Activated T-helper 1 cell treated with anti-CD3 and anti-CD28 coated beads, Interleukin-12 subunit alpha, Interleukin-12 subunit beta, Interleukin-2, Interleukin-4 antibody, amounts not matched to agents 30 ng/mL and 10 ng/mL and 1 ng/mL, durations not matched to agents 14 hours and 24 hours and 36 hours (primary cell): ENCODE data around the gene SLC35B2. TPM values are rescaled to one million over a fixed set of nuclear protein-coding genes. Genes with fewer than 3 reads are reported as not detected.
"Not testable (repeated sequence)": the region's sequence is repeated elsewhere in the genome, so short reads cannot be mapped to it uniquely, and the experiment has no call there.

Source experiments
- DNase-seq: peaks from one replicate; pipeline ENCODE4 v3.0.0; 2021; ENCODE audit warnings: low spot score
- H3K27ac Mint-ChIP-seq: one replicate; pipeline ENCODE4 v1.8.0; 2021; ENCODE audit warnings: mild to moderate bottlenecking, mixed read lengths
- H3K27me3 Mint-ChIP-seq: one replicate; pipeline ENCODE4 v1.8.0; 2022; ENCODE audit warnings: mild to moderate bottlenecking, moderate library complexity, mixed read lengths; ENCODE audit not compliant: insufficient read depth
- H3K36me3 Mint-ChIP-seq: one replicate; pipeline ENCODE4 v1.8.0; 2021; ENCODE audit warnings: low read depth, mixed read lengths
- H3K4me1 Mint-ChIP-seq: one replicate; pipeline ENCODE4 v1.8.0; 2021; ENCODE audit warnings: low read depth, mixed read lengths
- H3K4me3 Mint-ChIP-seq: one replicate; pipeline ENCODE4 v1.8.0; 2021; ENCODE audit warnings: mild to moderate bottlenecking, moderate library complexity, mixed read lengths
- H3K9me3 Mint-ChIP-seq: one replicate; pipeline ENCODE4 v1.8.0; 2021; ENCODE audit warnings: mixed read lengths
- intact Hi-C: fragments of 100-400 bp; cut with micrococcal nuclease; formaldehyde crosslinking; loops from one replicate; pipeline ENCODE4 v1.15.1; 2024
- total RNA-seq: library from RNA; stranded (reverse); gene quantifications from 2 replicates; pipeline ENCODE4 v1.2.3, GENCODE V29; 2022

Gene SLC35B2
- total RNA-seq, 1 donor from 2014 or later: 29.2 TPM

DNA sequence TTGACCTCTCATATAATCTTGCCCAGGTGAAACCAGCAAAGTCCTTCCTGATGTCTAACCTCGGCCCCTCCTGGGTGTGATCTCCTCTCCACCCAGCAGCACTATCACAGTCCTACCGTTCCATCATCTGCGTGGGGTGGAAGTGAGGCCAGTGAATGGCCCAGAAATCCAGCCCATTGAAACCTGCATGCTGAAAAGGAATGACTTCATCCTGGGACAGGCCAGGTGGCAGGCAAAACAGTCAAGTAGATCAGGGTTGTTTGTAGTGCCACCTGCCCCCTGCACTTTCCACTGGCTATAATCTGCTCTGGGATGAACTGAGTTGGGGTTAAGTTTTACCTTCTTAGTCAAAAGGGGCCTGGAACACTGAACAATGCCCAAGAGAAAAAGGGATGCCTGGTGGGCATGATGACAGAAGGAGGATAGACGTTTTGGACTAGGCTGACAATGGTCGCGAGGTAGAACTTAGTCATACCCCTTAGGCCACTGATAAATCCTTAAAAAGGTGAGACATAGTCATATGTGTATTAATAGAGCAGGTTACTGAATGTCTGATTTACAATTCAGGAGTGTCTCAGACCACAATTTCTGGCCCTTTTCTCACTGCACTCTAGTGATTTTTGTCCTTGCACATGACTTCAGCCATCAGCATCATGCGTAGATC lies 18.5 kb downstream of the SLC35B2 start:
- peaks cover 4% of the 10 kb centered on the region for H3K27me3 Mint-ChIP-seq
- H3K27ac Mint-ChIP-seq: peak overlapping the region; percentile 86
- peaks cover 13% of the 10 kb centered on the region for H3K4me1 Mint-ChIP-seq
- no peaks in the 10 kb centered on the region for H3K9me3 Mint-ChIP-seq
- H3K36me3 Mint-ChIP-seq: peaks cover 3% of the 10 kb centered on the region
- intact Hi-C loops: loop anchor here (1.0 to 2.0 kb wide), 4 partner anchors 7 to 112 kb away; partner anchors contain the start of genes MRPL14, NFKBIE and TMEM63B
- peak overlapping the region; percentile 82 for H3K4me3 Mint-ChIP-seq
- DNase-seq: no peak

DNA sequence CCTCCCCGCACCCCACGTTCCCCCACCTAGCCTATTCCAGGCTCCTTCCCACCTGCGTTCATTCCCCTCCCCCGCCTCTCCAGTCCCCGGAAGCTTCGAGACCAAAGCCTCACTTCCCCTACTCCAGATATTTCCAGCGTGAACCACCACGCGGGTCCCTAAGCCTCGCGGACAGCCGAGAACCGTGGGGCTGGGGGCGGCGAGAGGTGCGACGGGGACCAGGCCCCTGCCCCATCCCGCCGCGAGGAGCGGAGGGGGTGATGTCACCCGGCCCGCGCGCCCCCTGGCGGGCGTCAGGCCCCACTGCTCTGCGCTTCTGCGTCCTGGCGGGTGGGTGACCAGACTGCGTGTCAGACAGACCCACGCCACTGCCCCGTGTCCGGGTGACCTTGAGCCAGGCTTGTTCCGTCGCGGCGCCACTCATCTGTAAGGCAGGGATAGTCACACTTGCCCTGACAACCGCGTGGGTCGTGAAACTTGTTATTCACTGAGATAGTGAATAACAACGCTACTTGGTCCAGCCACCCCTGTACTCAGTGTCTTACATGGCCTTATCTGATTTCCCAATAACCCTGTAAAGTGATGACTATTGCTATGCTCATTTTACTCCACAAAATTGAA lies 19.4 kb downstream of the SLC35B2 start:
- DNase-seq: peak; percentile 79
- peak overlapping the region; percentile 82 for H3K4me3 Mint-ChIP-seq
- H3K9me3 Mint-ChIP-seq: no peaks in the 10 kb centered on the region
- no peaks in the 10 kb centered on the region for H3K27me3 Mint-ChIP-seq
- peaks cover 13% of the 10 kb centered on the region for H3K4me1 Mint-ChIP-seq
- peak overlapping the region; percentile 86 for H3K27ac Mint-ChIP-seq
- H3K36me3 Mint-ChIP-seq: peaks cover 8% of the 10 kb centered on the region
- intact Hi-C loops: loop anchor here (1.0 to 2.0 kb wide), 5 partner anchors 8 to 111 kb away; partner anchors contain the start of genes MRPL14, NFKBIE, SLC29A1 and TMEM63B

DNA sequence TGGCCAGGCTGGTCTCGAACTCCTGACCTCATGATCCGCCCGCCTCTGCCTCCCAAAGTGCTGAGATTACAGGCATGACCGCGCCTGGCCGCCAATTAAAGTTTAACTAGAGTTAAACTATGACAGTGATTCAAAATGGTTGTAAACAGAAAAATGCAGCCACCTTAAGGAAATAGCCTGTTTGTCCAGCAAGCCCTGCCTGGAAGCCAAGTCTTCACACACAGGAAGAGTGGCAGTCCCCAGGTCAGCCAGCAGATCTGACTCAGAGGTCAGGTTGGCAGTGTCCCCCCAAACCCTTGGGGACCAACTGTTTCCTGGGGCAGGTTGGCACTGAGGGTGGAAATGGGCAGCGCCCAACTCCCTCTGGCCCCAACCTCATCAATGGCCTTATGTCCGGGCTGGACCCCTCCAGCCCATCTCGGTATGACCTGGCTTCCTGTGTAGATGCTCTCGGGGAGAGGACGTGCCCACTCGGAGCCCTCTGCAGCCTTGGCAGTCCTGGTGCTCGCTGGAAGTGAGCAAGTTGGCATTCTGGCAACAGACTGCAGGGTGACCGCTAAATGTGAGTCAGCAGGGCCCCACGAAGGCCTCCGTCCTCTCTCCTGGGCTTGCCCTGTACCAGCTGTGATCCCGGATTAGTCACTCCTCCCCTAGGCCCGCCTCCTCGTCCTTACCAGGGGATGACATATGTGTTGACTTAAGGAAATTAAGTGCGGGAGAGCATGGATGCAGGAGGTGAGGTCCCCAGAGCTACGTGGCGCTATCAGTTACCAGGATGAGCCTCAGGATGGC lies 20.1 kb downstream of the SLC35B2 start:
- H3K4me1 Mint-ChIP-seq: peaks cover 13% of the 10 kb centered on the region
- intact Hi-C loops: loop anchor here (1.0 kb wide), 1 partner anchor 14 kb away; the partner anchor contains the start of gene SLC29A1
- no peaks in the 10 kb centered on the region for H3K27me3 Mint-ChIP-seq

DNA sequence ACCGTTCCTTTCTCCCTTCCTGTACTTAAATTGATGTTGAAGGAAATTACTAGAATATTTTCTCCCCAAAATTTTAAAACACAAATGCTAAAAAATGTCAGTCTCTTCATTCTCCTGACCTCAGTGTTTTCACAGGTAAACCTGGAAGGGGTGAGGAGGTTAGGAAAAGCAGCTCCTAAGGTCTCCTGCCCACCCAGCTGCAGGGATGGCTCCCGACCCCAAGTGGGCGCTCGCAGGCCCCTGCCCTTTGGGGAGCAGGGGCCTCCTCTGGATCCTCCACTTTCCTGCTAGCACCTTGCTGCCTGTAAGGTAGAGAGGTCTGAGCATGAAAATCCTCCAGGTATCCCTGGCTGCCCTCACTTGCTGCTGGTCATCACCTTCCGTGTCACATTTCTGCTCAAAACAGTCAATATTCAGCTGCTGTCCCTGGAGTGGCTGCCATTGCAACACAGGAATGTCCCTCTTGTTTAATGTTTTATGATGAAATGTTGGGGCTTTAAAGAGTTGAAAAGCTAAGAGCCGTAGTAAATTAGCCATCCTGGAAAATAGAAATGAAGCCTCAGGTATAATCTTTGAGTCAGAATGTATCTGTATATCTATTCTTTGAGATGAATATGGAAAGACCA lies 21.3 kb downstream of the SLC35B2 start:
- Mint-ChIP-seq H3K4me3 (no peak overlapping the region), H3K27me3 (no peaks in the 10 kb centered on the region), H3K27ac (no peak overlapping the region), H3K36me3 (peaks cover 11% of the 10 kb centered on the region), H3K9me3 (no peaks in the 10 kb centered on the region), H3K4me1 (peaks cover 13% of the 10 kb centered on the region)
- intact Hi-C loops: no loop called here
- DNase-seq: no peak

More for the DNA sequence above, 20.1 kb downstream of the SLC35B2 start:
- peak overlapping the region; percentile 86 for H3K27ac Mint-ChIP-seq
- H3K4me3 Mint-ChIP-seq: peak overlapping the region; percentile 82
- H3K36me3 Mint-ChIP-seq: peaks cover 9% of the 10 kb centered on the region
- no peaks in the 10 kb centered on the region for H3K9me3 Mint-ChIP-seq
- DNase-seq: peak; percentile 61

DNA sequence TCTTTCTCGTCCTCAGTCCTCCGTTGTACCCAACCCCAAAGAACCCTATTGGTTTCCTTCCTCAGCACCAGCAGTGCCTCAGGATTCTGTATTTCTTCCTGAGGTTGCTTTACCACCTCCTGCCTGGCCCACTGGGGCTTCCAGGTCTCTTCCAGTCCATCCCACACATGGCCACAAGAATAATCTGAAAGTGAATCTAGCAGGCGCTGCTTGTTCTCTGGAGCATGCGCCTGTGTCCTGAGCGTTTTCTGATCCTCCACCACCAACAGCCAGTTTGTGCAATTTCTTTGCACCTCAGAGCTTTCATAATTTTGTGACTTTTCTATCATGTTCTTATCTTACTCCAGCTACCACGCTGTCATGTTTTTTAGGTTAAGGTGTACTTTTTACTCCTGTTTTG lies 22.1 kb downstream of the SLC35B2 start:
- H3K27ac Mint-ChIP-seq: no peak overlapping the region

DNA sequence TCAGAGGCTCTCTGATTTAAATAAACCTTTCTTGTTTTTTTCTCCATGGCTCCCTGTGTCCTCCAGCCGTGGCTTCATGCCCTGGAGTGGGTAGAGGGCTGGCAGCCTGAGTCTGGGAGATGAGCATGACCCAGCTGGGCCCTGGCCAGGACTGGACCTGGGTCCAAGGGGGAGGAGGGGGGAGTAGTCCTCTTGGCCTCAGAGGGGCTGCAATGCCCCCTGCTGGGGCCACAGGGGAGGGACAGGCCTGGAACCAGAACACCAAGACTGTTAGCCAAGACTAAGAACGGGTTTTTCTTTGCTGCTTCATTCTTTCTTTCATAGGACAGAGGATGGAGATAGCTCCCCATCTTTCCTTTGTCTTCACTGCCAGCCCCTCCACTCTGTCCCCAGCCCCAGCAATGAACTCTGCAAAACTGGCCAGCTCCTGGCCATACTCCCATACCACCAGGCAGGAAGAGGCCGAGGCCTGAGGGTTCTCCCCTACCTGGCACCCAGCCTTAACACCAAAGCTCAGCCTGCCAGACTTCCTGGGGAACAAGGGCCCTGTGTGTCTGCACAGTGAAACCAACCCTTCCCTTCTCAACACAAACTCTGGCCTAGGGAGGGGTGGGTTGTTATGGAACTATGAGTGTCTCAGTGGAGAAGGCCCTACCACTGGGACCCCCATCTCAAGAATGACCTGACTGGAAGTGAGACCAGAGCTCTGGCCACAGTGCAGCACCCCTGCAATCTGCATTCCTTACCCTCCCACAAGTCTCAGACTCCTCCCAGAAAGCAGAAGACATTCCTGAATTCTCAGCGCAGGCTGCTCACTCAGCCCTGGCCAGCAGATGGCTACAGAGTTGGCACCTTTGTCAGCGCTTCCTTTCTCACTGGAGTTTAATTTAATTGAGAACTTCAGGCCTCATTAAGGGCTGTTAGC lies 23.0 kb downstream of the SLC35B2 start:
- Mint-ChIP-seq H3K4me1 (peaks cover 13% of the 10 kb centered on the region), H3K36me3 (peaks cover 18% of the 10 kb centered on the region)

More for the DNA sequence above, 22.1 kb downstream of the SLC35B2 start:
- intact Hi-C loops: no loop called here
- H3K4me3 Mint-ChIP-seq: no peak overlapping the region
- no peaks in the 10 kb centered on the region for H3K27me3 Mint-ChIP-seq
- peaks cover 17% of the 10 kb centered on the region for H3K36me3 Mint-ChIP-seq
- H3K9me3 Mint-ChIP-seq: no peaks in the 10 kb centered on the region
- H3K4me1 Mint-ChIP-seq: peaks cover 13% of the 10 kb centered on the region
- DNase-seq: no peak

DNA sequence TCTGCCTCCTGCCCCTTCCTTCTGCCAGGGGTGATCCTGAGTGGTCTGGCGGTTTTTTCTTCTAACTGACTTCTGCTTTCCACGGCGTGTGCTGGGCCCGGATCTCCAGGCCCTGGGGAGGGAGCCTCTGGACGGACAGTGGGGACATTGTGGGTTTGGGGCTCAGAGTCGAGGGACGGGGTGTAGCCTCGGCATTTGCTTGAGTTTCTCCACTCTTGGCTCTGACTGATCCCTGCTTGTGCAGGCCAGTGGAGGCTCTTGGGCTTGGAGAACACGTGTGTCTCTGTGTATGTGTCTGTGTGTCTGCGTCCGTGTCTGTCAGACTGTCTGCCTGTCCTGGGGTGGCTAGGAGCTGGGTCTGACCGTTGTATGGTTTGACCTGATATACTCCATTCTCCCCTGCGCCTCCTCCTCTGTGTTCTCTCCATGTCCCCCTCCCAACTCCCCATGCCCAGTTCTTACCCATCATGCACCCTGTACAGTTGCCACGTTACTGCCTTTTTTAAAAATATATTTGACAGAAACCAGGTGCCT lies 23.7 kb downstream of the SLC35B2 start:
- DNase-seq: no peak
- Mint-ChIP-seq H3K4me3 (no peak overlapping the region), H3K4me1 (peaks cover 12% of the 10 kb centered on the region), H3K36me3 (peaks cover 18% of the 10 kb centered on the region), H3K27me3 (no peaks in the 10 kb centered on the region), H3K9me3 (no peaks in the 10 kb centered on the region), H3K27ac (no peak overlapping the region)
- intact Hi-C loops: no loop called here

More for the DNA sequence above, 23.0 kb downstream of the SLC35B2 start:
- H3K27ac Mint-ChIP-seq: peak overlapping the region; percentile 53
- no peaks in the 10 kb centered on the region for H3K27me3 Mint-ChIP-seq
- intact Hi-C loops: no loop called here
- DNase-seq: no peak
- no peak overlapping the region for H3K4me3 Mint-ChIP-seq
- no peaks in the 10 kb centered on the region for H3K9me3 Mint-ChIP-seq

DNA sequence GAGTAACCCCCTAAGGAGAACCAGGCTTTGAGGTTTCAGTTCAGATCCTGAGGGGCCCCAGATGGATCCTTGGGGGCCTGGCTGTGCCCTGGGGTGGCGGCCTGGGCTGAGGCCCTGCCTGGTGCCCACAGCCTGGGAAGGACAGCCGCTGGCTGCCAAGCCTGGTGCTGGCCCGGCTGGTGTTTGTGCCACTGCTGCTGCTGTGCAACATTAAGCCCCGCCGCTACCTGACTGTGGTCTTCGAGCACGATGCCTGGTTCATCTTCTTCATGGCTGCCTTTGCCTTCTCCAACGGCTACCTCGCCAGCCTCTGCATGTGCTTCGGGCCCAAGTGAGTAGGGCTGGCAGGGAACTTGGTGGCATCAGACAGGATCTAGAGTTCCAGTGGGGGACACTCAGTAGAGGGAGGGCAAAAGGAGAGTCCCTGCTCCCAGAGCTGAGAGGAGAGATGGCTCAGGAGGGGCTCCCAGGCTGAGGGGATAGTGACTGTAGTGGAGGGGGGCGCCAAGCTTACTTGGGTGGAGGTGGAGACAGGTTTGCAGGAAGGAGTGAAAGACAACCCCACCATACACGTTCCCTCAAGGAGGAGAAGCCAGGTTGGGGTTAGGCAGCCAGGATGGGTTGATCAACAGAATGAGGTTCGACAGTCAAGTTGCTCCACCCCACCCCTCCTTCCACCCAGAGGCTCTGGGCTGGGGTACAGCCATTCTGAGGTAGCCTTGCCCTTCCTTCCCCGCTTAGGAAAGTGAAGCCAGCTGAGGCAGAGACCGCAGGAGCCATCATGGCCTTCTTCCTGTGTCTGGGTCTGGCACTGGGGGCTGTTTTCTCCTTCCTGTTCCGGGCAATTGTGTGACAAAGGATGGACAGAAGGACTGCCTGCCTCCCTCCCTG lies 24.4 kb downstream of the SLC35B2 start:
- H3K27ac Mint-ChIP-seq: peak overlapping the region; percentile 19
- peaks cover 18% of the 10 kb centered on the region for H3K36me3 Mint-ChIP-seq
- H3K27me3 Mint-ChIP-seq: no peaks in the 10 kb centered on the region
- no peak for DNase-seq
- peaks cover 8% of the 10 kb centered on the region for H3K4me1 Mint-ChIP-seq
- no peaks in the 10 kb centered on the region for H3K9me3 Mint-ChIP-seq
- no peak overlapping the region for H3K4me3 Mint-ChIP-seq
- intact Hi-C loops: no loop called here

DNA sequence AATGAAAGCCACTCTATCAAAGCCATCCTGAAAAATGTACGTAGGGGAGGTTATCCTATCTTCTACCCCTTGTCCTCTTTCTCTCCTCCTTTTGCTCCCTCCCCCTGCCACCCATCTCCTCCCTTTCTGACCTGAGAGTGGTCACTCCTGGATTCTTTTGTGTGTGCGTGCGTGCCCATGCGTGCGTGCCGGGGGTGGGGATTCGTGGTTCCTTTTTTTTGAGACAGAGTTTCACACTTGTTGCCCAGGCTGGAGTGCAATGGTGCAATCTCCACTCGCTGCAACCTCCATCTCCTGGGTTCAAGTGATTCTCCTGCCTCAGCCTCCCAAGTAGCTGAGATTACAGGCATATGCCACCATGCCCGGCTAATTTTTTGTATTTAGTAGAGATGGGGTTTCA lies 25.9 kb downstream of the SLC35B2 start:
- H3K4me3 Mint-ChIP-seq, H3K27me3 Mint-ChIP-seq, H3K9me3 Mint-ChIP-seq, intact Hi-C loops, DNase-seq, H3K4me1 Mint-ChIP-seq, H3K27ac Mint-ChIP-seq: not testable (repeated sequence)
- H3K36me3 Mint-ChIP-seq: peaks cover 18% of the 10 kb centered on the region

DNA sequence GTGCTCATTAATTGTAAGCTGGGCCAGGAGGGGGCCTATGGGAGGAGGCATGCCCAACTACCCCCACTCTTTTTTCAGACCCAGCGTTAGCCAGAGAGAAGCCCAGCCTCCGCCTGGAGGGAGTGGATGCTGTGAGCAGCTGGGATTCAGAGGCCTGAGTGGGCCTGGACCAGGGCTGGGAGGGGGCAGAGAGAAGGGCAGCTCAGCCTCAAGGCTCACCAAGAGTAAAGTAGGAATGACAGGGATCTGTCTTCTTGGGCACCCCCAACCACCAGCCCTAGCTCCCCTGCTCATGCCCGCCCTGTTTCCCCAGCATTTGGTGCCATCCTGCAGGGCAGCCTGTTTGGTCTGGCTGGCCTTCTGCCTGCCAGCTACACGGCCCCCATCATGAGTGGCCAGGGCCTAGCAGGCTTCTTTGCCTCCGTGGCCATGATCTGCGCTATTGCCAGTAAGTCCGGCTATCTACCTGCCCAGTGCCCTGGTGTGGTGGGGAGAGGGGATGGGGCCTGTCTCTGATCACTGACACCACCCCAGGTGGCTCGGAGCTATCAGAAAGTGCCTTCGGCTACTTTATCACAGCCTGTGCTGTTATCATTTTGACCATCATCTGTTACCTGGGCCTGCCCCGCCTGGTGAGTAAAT lies 27.2 kb downstream of the SLC35B2 start:
- no peak for DNase-seq
- intact Hi-C loops: no loop called here
- peaks cover 1% of the 10 kb centered on the region for H3K4me1 Mint-ChIP-seq
- no peaks in the 10 kb centered on the region for H3K9me3 Mint-ChIP-seq
- no peak overlapping the region for H3K27ac Mint-ChIP-seq
- peaks cover 17% of the 10 kb centered on the region for H3K36me3 Mint-ChIP-seq
- H3K27me3 Mint-ChIP-seq: no peaks in the 10 kb centered on the region
- no peak overlapping the region for H3K4me3 Mint-ChIP-seq
